CD4-positive, alpha-beta T cell treated with Interferon alpha-2 for 1 hour (primary cell): ENCODE results near the gene SMIM44.
A peak's percentile ranks its signal among the peaks of the same experiment; 100 is the strongest.

ENCODE experiments used
- DNase-seq, 2 donors: peaks; one replicate each; pipeline ENCODE4 v3.0.0-alpha.2; 2020 to 2022

The SMIM44 gene

DNA sequence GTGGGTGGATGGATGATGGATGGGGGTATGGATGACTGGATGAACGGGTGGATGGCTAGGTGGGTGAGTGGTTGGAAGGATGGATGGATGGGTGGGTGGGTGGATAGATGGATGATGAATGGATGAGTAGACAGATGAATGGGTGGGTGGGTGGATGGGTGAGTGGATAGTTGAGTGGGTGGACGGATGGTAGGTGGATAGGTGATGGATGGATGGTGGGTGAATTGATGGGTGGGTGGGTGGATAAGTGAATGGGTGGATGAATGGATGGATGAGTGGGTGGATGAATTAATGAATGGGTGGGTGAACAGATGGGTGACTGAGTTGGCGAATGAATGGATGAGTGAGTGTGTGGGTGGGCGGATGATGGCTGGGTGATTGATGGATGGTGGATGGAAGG is 7.8 kb downstream of the SMIM44 start:
- no peak for DNase-seq

DNA sequence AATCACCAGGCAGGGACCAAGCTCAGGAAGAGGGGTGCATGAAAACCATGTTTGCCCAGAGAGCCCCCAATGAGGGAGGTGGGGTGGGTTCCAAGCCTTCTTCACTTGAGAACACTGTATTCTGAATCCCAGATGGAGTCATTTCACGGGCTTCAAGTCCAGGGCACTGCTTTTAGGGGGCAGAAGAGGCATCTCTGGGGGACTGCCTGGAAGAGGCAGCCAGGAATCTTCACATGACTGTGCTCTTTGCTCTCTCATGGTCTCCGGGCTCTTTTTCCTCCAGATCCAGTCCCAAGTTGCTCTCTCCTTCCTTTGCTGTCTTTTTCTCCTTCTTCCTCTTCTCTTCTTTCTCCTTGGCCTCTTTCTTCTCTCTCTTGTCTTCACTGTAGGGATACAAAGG is 8.6 kb downstream of the SMIM44 start:
- no peak for DNase-seq

DNA sequence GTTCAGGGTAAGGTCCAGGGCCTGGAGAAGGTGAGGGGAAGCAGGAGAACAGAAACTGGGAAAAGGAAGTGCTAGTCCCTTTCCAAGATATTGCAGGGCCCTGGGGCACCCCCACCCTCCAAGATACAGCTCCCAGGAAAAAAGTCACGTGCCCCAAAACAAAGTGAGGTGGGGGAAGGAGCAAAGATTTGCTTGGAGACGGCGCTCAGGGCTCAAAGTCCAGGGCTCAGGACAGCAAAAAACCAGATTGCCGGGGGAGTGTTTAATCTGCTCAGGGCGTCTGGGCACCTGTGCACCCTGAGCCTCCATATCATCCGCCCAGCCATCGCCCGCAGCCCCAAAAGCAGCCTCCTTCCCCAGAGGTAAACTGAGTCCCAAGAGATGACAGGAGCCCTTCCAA is 9.2 kb downstream of the SMIM44 start:
- no peak for DNase-seq

DNA sequence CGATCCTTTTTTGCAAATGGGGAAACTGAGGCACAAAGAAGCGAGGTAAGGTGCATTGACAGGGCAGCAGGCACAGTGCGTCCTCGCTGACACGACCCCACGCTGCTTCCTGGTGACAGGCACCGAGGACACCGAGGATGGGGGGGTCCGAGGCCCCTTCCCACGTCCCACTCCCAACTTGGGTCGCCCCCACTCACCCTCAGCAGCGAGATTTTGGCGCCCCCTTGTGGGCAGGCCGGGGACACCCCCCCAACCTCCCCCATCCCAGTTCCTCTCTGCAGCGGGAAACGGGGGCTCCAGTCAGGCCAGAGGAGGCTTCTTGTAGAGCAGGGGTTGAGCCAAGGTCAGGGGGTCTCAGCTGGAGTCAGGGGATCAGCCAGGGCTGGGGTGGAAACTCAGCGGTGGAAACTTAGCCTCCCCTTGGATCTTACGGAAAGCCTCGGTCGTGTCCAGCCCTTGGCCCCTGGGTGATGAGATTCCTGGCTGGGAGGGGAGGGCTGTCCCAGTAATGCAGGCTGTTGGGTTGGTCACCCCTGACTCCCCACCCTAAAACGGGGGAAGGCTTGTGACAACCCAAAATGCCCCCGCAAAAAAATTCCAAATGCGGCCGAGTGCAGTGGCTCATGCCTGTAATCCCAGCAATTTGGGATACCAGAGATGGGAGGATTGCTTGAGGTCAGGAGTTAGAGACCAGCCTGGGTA is 11.1 kb downstream of the SMIM44 start:
- DNase-seq: peak in 1 of 2 donors; percentile 39

DNA sequence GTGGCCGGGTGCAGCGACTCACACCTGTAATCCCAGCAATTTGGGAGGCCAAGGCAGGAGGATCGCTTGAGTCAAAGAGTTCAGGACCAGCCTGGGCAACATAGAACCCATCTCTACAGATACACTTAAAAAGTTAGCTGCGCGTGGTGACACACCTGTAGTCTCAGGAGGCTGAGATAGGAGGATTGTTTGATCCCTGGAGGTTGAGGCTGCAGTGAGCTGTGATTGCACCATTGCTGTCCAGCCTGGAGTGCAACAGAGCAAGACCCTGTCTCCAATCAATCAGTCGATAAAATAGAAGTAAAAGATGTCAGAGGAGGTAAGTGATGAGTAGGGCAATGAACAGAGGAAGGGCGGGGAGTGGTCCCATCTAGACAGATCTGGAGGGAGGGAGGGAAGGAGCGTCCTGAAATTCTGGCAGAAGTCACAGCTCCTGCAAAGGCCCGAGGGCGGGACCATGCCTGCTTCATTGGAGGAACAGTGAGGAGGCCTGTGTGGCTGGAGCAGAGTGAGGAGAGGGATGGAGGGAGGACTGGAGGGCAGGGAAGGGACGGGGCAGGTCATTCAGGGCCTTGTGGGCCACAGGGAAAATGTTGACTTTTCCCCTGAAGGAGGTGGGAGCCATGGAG is 12.6 kb downstream of the SMIM44 start:
- no peak for DNase-seq

- no peak for DNase-seq
These were observed 13.4 kb downstream of the SMIM44 start for GRCh38 chr19:3469638-3470499.

DNA sequence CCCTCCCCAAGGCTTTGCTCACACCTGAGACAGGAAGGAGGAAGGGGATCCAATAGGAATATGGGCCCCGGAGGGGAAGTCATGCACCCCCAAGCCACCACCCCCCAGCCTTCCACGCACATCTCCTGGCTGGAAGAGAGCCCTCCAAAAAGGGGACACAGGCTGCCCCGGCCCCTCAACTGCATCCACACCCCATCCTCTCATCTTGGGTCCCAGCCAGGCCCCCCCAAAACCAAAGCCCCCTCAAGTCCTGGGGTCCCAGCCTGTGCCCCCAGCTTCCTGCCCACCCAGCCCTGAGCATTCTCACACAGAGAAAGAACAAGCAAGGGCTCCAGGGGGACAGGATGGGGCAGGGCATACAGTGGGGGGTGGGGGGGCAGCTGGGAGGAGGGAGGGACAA is 15.0 kb downstream of the SMIM44 start:
- DNase-seq: no peak

- DNase-seq: no peak
These were observed 15.6 kb downstream of the SMIM44 start for GRCh38 chr19:3467437-3468198.

DNA sequence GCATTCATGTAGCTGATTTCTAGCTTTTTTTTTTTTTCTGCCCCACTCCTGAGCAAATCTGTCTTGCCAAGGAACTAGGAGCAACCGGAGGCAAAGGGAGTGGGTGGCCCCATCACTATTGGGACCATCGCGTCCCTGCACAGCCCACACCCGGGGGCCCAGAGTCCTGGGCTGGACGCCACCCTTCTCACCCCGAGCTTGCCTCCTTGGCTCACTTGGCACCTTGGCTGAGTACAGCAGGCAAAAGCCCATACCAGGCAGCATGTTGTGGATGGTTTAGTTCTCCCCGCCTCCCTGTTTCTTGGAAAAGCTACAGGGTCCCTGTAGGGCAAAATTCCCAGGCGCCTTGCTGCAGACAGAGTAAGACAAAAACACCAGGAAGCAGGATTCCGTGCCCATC is 16.6 kb downstream of the SMIM44 start:
- DNase-seq: no peak

GRCh38 chr19:3465552-3465951 is 17.7 kb downstream of the SMIM44 start:
- DNase-seq: no peak

GRCh38 chr19:3464587-3465235 is 18.5 kb downstream of the SMIM44 start:
- no peak for DNase-seq

DNA sequence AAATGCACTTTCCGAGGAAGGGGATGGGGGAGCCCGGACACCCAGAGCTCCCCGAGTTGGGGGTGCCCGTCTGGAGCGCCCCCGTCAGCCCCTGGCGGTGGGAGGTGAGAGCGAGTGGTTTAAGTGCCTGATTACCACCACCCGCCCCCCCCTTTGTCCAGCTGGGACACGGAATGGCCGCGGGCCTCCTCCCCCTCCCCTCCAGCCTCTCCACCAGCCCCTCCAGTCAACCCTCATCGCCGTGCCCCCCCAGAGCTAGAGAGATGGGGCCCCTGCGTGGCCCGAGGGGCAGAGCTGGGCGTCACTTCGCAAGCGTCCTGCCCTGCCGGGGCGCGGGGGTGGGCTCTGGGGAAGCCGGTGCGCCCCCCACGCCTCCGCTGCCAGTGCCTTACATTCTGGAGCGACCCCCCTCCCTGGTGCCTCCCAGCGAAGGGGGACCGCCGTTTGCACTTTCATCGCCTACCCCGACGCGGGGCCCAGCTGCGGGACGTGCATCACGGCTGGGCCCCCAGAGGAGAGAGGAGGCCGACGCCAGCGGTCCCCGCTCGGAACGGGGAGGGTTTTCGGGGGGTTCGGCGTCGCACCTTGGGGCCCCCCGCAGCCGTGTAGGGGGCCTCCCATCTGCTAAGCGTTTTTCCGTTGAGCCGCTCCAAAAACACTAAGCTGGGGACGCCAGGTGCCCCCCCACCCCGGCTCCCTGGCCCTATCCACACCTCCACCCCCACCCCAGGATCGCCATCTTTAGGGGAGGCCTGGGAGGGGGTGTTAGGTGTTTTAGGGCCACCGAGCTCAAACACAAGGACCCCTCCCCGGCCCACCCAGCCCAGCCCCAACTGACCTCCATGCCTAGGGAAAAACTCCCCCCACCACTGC is 19.3 kb downstream of the SMIM44 start:
- DNase-seq: no peak

- no peak for DNase-seq
These were observed 20.1 kb downstream of the SMIM44 start for GRCh38 chr19:3462991-3463713.

DNA sequence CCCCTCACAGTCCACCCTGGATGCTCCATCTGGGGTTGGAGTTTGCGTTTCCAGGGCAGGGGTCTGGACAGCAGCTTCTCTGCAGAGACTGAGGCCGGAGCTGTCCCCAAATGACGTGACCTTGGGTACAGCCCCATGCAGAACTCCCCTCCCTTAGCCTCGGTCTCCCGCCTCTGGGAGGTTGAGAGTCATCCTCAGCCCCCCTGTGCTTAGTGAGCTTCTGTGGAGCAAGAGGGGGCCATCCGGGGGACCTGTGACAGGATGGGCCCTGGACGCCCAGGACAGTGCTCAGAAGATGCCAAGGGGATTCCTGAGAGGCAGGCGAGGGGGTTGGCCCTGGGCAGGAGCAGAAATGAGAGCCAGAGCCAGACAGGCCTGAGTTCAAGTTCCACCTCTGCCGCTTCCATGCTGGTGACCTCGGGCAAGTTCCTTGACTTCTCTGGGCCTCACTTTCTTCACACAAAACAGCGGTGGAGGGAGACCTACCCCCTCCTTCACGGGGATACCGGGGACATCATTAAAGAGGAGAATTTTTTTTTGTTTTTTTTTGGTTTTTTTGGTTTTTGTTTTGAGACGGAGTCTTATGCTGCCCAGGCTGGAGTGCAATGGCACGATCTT is 23.2 kb downstream of the SMIM44 start:
- DNase-seq: no peak

GRCh38 chr19:3459089-3459881 is 24.0 kb downstream of the SMIM44 start:
- DNase-seq: no peak

- no peak for DNase-seq
These were observed 24.8 kb downstream of the SMIM44 start for GRCh38 chr19:3458229-3459088.

- no peak for DNase-seq
These were observed 25.6 kb downstream of the SMIM44 start for GRCh38 chr19:3457528-3458228.
